ENCODE measurements around the gene CPT1A. TPM values are rescaled to one million over a fixed set of nuclear protein-coding genes. Genes with fewer than 3 reads are reported as not detected.

Gene CPT1A
- total RNA-seq, 1 experiment from 2014 or later: 36.3 TPM

DNA sequence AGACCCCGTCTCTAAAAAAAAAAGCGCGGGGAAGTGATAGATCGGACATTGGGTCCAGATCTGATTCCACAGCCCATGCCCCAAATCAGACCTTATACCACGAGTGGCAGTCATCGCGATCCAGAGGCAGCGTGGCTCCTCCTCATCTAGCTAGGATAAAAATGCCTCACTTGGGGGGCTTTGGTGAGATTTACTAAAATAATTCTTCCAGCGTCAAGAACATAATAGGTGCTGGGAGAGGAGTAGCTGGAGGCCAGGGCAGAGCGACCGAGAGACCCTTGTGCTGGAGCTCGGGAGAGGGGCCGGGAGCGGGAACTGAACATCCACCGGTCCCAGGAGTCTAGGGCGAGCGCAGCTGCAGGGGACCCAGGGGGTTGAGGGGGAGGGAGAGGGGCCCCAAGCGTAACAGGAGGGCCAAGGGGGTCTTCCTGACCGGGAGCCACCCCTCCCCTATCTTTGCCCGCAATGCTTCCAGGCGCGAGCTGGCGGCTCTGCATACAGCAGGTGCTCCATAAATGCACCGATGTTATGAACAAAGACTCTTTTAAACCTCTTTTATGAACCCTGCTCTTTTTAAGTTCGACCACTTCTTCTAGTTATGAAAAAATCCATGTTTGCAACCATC lies 823 bp upstream of the CPT1A start:
- TF ChIP-seq EZH2 (IDR thresholded peaks at IDR 0.05; ENCODE audit: low read depth): no peak
- TF ChIP-seq, protein P1, sequence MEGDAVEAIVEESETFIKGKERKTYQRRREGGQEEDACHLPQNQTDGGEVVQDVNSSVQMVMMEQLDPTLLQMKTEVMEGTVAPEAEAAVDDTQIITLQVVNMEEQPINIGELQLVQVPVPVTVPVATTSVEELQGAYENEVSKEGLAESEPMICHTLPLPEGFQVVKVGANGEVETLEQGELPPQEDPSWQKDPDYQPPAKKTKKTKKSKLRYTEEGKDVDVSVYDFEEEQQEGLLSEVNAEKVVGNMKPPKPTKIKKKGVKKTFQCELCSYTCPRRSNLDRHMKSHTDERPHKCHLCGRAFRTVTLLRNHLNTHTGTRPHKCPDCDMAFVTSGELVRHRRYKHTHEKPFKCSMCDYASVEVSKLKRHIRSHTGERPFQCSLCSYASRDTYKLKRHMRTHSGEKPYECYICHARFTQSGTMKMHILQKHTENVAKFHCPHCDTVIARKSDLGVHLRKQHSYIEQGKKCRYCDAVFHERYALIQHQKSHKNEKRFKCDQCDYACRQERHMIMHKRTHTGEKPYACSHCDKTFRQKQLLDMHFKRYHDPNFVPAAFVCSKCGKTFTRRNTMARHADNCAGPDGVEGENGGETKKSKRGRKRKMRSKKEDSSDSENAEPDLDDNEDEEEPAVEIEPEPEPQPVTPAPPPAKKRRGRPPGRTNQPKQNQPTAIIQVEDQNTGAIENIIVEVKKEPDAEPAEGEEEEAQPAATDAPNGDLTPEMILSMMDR (conservative IDR thresholded peaks at IDR 0.05): no peak
- H3K9me2 ChIP-seq (ENCODE audit: insufficient read depth): no peaks in the 10 kb centered on the region
- no peaks in the 10 kb centered on the region for H3K9me3 ChIP-seq (ENCODE audit: insufficient read depth, low read depth)
- CTCF ChIA-PET: no interaction called here
- H3K27ac ChIP-seq: no peak overlapping the region
- H3K27me3 ChIP-seq (ENCODE audit: insufficient read depth, low read depth): no peaks in the 10 kb centered on the region
- no peaks in the 10 kb centered on the region for H3K36me3 ChIP-seq (ENCODE audit: low read depth)
- H3K79me2 ChIP-seq (ENCODE audit: low read depth): peaks cover 7% of the 10 kb centered on the region
- no peak overlapping the region for H2AFZ ChIP-seq
- peak overlapping the region; percentile 56; the same call in 1 of the 2 replicates for H3K4me3 ChIP-seq
- POLR2A ChIA-PET (ENCODE audit: unreplicated experiment): no interaction called here
- peak overlapping the region; percentile 70; the same call in 1 of the 2 replicates for H3K4me2 ChIP-seq
- no peak for DNase-seq
- intact Hi-C loops (cut with micrococcal nuclease; ENCODE audit: unreplicated experiment): loop anchor here (5.0 to 10.0 kb wide), 2 partner anchors 210 to 242 kb away; no protein-coding TSS in a partner anchor
- no TSS peak for BruUV-seq (replicated peaks)
- H4K20me1 ChIP-seq (ENCODE audit: insufficient read depth): no peaks in the 10 kb centered on the region
- peaks cover 31% of the 10 kb centered on the region for H3K4me1 ChIP-seq (replicated peaks; ENCODE audit: insufficient read depth)
- H3F3A ChIP-seq (ENCODE audit: insufficient read depth, low read depth): peaks cover 36% of the 10 kb centered on the region

DNA sequence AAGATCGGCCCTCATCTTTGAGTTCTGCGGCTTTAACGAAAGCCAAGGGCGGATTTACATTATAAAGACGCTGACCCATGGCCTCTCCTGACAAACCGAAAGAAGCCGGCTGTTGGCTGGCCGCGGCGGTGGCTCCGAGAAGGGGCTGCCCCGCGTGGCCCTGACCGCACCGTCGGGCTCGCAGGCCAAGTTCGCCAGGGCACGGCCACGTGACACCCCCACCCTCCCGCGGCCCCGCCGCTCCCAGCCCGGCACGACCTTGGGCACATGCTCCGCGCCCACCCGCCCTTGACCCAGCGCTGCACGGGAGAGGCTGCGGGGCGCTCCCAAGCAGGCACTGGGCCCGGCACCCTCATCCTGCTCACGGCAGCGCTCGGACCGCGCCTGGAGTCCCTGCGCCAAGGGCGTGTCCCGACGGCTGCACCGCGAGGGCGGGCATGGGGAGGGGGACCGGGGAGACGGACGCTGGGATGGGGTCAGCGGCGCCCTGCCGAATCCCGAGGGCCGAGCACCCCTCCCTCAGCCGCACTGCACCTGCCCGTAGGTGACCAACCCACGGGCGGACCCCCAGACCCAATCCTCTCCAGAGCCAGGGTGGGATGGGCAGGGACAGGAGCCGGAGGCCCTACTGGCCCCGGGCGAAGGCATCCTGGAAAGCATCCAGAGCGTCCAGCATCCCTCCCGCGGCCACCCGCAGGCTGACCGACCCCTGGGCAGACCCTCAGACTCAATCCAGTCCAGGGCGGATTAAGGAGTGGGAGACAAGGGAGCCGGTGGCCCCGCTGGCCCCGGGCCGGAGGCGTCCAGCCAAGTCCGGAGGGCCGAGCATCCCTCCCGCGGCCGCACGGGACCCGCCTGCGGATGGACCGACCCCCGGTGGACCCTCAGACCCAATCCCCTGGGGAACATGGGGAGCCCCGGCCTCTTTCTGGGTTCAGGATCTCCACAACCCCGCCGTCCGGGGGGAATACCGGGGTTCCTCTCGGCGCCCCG lies 759 bp downstream of the CPT1A start:
- BruUV-seq (replicated peaks): no TSS peak
- Histone ChIP-seq H3F3A (ENCODE audit: insufficient read depth, low read depth) (peaks cover 36% of the 10 kb centered on the region), H3K4me1 (replicated peaks; ENCODE audit: insufficient read depth) (peaks cover 35% of the 10 kb centered on the region), H3K79me2 (ENCODE audit: low read depth) (peaks cover 22% of the 10 kb centered on the region), H3K4me2 (peak overlapping the region; percentile 86), H3K27me3 (ENCODE audit: insufficient read depth, low read depth) (no peaks in the 10 kb centered on the region), H3K36me3 (ENCODE audit: low read depth) (no peaks in the 10 kb centered on the region), H4K20me1 (ENCODE audit: insufficient read depth) (no peaks in the 10 kb centered on the region), H3K9me2 (ENCODE audit: insufficient read depth) (no peaks in the 10 kb centered on the region), H2AFZ (peak overlapping the region; percentile 64), H3K9me3 (ENCODE audit: insufficient read depth, low read depth) (no peaks in the 10 kb centered on the region), H3K27ac (peak overlapping the region; percentile 88), H3K4me3 (peak overlapping the region; percentile 56)
- peak; percentile 48 to 62 for DNase-seq
- ChIA-PET CTCF (no interaction called here), POLR2A (ENCODE audit: unreplicated experiment) (no interaction called here)
- TF ChIP-seq, protein P1 (conservative IDR thresholded peaks at IDR 0.05): no peak
- TF ChIP-seq EZH2 (IDR thresholded peaks at IDR 0.05; ENCODE audit: low read depth): no peak
- intact Hi-C loops (cut with micrococcal nuclease; ENCODE audit: unreplicated experiment): loop anchor here (1.0 to 10.0 kb wide), 3 partner anchors 65 to 244 kb away; no protein-coding TSS in a partner anchor

DNA sequence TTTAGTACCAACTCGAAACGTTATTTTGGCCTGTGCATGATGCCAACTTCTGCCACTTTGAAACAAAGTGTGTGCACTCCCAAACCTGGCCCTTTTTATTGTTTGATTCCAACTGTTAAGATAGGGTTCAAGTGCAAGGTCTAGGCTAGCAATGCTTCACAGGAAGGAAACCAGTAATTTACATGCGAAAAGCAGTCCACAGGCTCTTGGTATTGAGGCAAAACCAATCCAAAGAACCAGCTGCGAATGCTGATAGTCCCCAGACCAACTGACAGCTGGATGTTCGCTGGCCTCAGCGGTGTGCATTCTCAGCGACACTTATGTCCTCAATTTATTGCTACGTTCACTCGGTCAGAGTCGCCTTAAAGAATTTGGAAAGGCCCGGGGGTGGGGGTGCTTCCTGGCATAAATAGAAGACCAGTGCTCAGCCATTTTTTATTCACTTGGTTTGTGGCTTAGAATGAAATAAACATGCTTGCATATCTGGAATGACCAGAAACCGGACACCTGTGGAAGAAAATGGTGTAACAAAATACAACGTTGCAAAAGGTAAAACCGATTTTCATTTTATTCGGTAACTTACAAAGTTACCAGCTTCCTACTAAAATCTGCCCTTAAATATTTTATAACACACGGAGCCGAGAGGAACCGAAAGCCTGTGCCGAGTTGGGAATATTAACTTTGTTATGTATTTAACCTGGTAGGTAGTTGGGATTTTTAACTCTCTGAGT lies 1.6 kb downstream of the CPT1A start:
- POLR2A ChIA-PET (ENCODE audit: unreplicated experiment): interaction anchor here (0.6 kb wide), 1 partner anchor 10 kb away, joined by 10 read pairs; no protein-coding TSS in a partner anchor
- H3K27ac ChIP-seq: peak overlapping the region; percentile 88
- peak overlapping the region; percentile 86 for H3K4me2 ChIP-seq
- H2AFZ ChIP-seq: peak overlapping the region; percentile 64
- peak overlapping the region; percentile 56 for H3K4me3 ChIP-seq
- no peaks in the 10 kb centered on the region for H3K9me2 ChIP-seq (ENCODE audit: insufficient read depth)
- 0 out of 2 replicates have a peak, but pooled peaks cover 3% of the 10 kb centered on the region for H4K20me1 ChIP-seq (ENCODE audit: insufficient read depth)
- H3K36me3 ChIP-seq (ENCODE audit: low read depth): no peaks in the 10 kb centered on the region
- H3K27me3 ChIP-seq (ENCODE audit: insufficient read depth, low read depth): no peaks in the 10 kb centered on the region
- peaks cover 36% of the 10 kb centered on the region for H3F3A ChIP-seq (ENCODE audit: insufficient read depth, low read depth)
- intact Hi-C loops (cut with micrococcal nuclease; ENCODE audit: unreplicated experiment): loop anchor here (1.0 to 10.0 kb wide), 6 partner anchors 64 to 832 kb away; partner anchors contain the start of gene PPP6R3
- H3K9me3 ChIP-seq (ENCODE audit: insufficient read depth, low read depth): no peaks in the 10 kb centered on the region
- peaks cover 26% of the 10 kb centered on the region for H3K79me2 ChIP-seq (ENCODE audit: low read depth)
- TSS peak; percentile 20 for BruUV-seq (replicated peaks)
- DNase-seq: peak in 1 of 2 experiments; percentile 60
- no peak for TF ChIP-seq EZH2 (IDR thresholded peaks at IDR 0.05; ENCODE audit: low read depth)
- TF ChIP-seq, protein P1 (conservative IDR thresholded peaks at IDR 0.05): no peak
- peaks cover 35% of the 10 kb centered on the region for H3K4me1 ChIP-seq (replicated peaks; ENCODE audit: insufficient read depth)
- CTCF ChIA-PET: no interaction called here

Data from PC-9 (cell line).